Right forelimb (tissue), 1 donor: ENCODE data around the gene TBC1D4.
"Not testable (repeated sequence)": the region's sequence is repeated elsewhere in the genome, so short reads cannot be mapped to it uniquely, and the experiment has no call there.

Source experiments
- DNase-seq: peaks from one replicate; pipeline ENCODE4 v3.0.0-alpha.2; 2018

The TBC1D4 gene

DNA sequence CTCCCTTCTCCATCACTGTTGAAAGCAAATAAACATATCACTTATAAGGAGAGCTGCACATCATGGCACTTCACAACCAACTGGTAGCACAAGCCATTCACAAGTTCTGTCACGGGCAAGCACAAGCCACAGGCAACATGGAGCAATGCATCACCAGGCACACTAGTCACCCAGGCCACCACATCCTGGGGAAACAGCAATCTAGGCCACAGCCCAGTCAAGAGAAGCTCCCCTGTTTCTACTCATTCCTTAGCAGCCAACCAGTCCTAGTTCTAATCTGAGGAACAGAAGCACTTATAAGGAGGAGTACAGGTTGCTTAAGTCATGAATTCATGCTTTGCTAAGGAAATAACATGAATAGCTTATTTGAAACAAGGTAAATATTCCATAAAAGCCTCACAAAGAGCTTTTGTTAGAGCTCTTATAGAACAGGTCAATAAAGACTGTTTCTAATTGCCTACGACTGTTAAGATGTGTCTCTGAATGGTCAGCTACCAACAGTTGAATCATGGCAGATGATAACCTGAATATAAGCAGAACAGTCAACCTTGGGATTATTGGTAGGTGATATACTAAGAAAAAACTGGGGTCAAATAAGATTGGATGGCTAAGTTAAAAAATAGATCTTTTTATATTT is 169.0 kb downstream of the TBC1D4 start:
- DNase-seq, result no peak

DNA sequence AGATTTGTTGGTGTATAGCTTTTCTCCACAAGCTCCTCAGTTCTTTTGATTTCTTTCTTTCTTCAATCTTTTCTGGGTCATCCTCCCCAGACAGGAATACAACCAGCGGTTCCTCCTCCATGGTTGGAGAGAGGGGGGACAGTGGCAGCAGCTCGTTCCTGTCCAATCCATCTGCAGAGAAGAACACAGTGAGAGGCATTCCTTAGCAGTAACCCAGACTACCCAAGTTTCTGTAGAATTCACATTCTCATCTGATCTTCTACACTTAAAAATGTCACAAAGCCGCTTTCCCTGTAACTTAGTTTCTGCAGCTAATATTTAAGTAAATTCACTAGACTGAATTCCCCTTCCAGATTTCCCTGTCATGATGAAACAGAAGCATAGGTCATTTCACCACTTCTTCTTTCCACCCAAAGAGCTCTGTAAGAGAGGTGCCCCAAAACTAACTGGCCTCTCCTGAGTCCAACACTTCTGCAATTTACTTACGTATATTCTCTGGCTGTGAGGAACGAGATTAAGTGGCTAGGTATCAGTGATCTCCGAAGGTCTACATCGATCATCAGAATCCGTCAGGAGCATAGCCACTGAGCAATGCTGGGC is 171.9 kb downstream of the TBC1D4 start:
- no peak for DNase-seq

DNA sequence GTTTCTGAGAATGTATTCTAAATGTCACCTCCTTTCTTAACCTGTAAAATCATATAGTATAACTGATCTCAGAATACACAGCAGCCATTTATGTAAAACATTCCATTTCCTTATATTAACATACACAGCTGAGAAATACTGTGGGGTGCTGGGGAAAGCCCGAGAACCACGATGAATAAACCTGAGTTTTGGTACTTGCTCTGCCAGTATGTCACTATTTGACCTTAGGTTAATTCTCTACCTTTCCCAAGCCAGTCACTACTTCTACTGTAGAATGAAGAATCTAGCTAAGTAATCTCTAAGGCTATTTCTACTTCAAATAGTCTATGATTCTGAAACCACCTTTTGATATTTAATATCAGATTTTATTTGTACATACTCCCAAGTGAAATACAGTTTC is 173.7 kb downstream of the TBC1D4 start:
- DNase-seq, result no peak

DNA sequence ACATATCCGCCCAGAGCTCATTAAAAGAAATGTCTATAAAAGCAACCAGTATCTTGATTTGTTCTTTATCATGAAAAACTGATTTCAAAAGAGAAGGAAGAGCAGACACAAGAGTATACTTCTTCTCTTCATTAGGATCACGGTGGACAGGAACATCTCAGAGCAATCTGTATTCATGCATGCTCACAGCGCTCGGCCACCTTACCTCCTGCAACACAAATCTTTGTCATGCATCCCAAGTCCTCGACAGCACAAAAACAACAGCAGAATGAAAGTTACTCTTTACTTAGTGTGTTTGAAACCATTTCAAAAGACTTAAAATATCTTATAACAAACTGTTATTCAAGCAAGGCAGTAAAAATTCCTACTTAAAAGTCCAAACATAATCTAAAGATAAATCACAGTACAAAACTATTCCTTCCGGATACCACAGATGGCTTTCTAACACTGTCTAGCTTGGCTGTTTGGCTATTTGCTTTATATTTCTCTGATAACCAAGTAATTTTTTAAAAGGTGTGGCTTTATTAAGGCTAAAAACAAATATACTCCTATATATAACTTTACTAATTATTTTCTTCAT is 174.5 kb downstream of the TBC1D4 start:
- DNase-seq, result no peak

DNA sequence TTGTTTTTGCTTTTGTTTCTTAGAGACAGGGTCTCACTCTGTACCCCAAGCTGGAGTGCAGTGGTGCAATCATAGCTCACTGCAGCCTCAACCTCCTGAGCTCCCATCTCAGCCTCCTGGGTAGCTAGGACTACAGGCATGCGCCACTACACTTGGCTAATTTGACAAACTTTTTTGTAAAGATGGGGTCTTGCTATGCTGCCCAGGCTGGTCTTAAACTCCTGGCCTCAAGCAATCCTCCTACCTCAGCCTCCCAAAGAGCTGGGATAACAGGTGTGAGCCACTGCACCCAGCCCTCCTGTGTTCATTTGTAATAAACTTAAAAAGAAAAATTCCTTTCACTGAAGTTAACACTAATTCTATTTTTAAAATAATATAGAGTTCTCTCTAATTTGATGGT is 175.0 kb downstream of the TBC1D4 start:
- DNase-seq, result not testable (repeated sequence)

DNA sequence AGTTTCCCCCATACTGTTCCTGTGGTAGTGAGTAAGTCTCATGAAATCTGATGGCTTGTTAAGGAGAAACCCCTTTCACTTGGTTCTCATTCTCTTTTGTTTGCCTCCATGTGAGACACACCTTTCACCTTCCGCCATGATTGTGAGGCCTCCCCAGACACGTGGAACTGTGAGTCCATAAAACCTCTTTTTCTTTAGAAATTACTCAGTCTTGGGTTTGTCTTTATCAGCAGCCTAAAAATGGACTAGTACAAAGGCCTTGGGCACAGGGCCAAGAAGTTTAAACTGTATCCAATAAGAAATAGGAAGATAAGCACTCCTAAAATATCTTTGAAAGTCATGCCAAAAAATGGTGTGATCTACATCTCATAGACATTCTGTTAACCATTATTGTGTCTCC is 176.9 kb downstream of the TBC1D4 start:
- DNase-seq, result no peak

DNA sequence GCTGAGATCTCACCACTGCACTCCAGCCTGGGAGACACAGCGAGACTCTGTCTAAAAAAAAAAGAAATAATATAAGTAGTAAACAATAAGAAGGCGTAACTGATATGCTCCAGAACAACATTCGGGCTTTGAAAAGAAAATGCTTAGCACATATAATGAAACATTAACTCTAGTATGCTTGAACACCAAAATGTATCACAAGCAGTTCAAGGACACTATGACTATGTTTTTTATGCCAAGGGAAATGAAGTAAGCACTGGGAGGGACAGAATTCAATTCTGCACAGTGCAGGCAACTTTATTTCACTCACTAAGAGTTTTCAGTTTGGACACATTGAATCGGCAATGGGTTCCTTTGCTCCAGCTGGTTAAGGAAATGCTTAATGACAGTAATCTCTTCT is 178.7 kb downstream of the TBC1D4 start:
- no peak for DNase-seq

DNA sequence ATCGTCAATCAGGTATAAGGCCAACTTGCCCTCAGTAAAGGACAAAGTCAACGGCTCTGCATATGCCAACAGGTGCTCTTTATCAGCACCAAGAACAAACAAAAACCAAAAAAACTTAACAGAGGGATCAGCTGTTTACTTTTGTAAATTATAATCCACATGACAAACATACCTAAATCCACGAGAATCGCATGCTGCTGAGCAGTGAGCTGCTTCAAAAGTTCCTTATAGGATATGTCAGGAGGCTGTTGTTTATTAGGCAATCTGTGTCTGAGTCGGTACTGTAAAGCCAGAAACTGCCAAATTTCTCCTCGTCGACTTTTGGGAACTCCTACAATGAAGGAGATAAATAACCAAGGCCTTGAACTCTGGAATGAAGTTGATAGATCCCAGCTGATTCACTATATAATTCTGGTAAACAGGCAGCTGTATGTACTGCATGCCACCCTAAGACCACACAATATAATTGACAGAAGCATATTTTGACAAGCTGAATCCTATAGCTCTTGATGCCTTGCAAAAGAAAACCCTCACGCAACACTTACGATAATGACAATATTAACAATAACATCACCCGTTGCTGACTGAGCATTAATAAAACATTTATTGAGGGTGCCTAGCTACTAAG is 179.8 kb downstream of the TBC1D4 start:
- no peak for DNase-seq

DNA sequence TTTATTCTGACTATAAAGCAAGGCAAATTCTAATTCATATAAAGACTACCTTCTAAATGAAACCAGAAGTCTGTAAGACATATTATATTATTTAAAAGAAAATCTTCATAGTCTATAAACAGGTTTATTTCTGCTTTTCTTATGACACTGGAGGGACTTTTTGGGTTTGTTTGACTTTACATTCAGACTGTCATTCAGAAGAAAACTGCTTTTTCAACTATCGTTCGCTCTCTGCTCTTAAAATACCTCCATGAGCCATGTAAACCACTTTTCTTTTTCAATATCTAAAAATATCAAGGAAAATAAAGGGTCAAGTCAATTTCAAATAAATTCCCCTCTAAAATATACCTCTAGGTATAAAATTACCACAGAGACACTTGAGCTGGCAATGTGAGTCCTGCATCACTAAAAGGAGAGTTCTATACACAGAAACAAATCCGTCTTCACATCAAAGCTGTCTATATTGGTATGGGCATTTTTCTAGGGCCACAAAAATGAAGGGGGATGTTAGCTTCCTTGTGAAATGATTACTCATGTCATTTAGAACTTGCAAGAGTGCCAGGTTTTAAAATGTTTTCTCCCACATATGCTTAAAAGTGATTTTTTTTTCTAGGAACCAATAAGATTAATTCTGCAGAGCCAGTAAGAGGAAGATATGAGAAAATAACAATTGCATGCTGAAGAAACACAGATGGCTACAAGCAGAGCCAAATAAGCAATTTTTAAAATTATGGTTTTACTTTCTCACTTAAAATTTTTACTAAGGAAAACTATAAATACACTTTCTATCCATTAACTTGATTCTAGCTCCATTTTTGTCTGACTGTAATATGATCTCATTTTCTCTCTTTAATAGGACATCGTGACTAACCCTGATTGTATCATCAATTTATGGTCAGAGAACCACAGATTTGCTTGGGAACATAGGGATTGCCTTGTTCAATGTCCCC is 181.8 kb downstream of the TBC1D4 start:
- no peak for DNase-seq

DNA sequence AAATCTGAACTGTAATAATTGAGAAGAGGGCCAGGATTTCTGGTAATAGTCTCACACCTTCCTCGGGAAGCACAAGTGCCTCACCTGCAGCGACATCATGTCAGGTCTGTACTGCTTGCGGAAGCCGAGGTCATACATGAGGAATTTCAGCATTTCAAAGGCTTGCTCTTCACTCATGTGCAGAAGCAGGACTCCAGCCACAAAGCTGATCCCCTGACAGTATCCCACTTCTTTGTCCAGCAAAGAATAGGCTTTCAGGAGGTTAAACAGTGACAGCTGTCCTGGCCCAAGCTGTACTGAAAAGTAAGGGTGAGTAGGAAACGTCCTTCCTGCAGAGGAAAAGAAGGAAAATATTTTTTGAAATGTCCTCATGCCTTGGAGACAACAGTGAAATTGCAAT is 182.7 kb downstream of the TBC1D4 start:
- no peak for DNase-seq

DNA sequence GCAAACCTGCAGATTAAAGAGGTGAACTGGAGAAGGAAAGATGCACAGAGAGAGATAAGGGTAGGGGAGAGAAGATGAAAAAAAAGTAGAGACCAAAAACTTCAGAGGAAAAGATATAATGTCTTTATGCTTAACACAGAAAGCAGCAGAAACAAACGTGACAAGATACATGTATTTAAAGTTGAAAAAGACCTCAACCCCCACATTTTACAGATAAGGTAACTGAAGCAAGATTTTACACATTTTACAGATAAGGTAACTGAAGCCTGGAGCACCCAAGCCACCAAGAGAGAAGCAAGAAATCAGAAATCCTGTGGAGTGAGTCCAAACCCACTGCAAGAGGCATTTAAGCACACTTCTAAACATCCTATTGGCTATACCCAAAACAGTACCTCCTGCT is 185.3 kb downstream of the TBC1D4 start:
- DNase-seq, result no peak

DNA sequence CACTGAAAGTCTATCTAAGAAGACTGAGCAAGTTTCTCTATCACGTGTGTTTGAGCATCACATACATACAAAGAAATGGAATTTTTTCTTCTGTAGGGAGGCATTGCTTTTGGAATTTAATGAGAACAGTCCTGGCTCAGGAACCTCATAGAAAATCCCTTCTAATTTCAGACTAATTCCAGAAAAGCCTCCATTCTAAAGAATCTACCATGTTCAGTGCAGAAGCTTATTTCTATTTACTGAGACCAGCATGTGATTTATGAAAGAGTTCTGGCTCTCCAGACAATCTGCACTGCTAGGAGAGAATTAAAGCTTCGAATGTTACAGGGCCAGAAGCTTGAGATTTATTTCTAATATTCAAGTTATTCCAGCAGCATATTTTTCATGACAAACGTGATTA is 186.8 kb downstream of the TBC1D4 start:
- no peak for DNase-seq

DNA sequence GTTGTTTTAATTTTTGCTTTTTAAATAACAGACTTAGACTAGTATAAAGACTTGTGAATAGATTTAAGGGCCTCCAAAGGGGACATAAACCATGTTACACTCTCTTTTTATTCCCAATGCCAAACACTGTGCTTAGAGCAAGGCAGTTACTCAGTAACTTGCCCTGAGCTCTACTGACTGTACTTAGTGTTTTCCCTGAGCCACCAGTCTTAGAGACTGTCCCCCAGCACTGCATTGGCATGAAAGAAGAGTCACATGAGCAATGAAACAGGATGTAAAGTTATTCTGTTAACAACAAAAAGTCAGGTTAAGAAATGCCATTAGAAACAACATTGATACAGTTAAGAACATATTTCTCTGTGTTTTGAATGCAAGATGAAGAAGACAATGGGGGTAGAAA is 187.9 kb downstream of the TBC1D4 start:
- DNase-seq, result no peak

DNA sequence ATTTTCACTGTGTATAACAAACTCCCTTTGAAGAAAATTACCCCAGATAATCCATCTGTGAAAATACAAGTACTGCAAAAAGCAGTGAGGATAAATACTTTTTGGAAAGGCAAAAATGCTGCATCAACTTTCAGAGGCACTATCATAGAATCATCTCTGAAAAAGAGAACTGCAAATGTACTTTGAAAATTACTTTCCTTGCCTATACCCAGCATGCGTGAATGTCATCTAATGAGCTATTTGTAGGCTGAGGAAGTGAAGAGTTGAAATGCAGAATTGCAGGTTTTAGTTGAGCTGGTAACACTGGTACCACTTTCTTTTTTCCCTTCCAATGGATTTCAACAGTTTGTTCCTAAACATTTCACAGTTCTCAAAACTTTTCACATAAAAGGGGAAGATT is 196.7 kb downstream of the TBC1D4 start:
- DNase-seq, result no peak

DNA sequence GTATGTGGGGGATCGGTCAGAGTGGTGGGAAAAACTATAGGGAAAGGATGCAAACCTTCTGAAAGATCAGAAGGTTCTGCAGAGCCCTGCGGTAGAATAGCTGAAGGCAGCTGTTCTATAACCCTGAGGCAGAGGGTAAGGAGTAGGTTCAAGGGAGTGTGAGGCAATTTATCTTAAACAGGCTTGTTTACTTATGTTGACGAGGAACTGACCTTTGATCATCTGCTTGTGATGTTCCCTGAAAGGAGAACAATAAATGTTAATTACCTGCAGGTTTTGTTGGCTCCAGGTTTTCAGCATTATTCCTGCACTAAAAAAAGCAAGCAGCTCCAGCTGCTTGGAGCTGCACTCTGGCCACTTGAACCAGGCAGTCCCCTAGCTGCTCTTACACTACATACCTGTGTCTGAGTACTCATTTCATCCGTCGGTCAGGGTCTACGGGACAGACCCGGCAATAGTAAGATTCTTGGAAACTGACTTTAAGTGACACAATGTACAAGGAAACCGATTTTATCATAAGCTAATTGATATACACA is 202.1 kb downstream of the TBC1D4 start:
- DNase-seq, result no peak

DNA sequence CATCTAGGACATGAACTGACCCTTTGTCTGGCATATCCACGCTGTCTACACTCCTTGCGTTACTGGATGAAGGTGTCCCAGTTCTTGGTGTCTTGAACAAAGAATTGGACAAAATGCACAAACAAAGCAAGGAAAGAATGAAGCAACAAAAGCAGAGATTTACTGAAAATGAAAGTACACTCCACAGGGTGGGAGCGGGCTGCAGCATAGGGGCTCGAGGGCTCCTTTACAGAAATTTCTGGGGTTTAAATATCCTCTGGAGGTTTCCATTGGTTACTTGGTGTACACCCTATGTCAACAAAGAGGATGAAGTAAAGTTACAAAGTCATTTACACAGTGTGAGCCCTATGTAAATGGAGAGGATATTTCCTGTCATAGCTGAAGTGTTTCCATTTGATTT is 208.3 kb downstream of the TBC1D4 start:
- DNase-seq, result not testable (repeated sequence)

DNA sequence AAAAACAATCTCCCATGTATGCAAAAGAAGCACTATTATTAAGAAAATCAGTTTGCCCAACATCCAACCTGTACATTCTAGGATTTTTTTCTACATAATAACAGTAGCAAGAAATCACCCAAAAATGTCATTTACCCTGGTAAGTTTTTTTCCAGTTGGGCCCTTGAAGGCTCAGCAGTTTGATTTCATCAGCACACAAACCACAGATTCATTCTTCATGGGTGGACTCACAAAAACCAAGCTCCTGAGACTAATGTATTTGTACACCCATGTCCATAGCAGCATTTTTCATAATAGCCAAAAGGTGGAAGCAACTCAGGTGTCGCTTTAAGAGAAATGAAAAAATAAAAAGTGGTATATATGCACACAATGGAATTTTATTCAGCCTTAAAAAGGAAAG is 210.1 kb downstream of the TBC1D4 start:
- no peak for DNase-seq

DNA sequence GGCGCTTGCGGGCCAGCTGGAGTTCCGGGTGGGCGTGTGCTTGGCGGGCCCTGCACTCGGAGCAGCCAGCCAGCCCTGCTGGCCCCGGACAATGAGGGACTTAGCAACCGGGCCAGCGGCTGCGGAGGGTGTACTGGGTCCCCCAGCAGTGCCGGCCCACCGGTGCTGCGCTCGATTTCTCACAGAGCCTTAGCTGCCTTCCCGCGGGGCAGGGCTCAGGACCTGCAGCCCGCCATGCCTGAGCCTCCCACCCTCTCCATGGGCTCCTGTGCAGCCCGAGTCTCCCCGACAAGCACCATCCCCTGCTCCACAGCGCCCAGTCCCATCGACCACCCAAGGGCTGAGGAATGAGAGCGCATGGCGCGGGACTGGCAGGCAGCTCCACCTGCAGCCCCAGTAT is 213.5 kb downstream of the TBC1D4 start:
- not testable (repeated sequence) for DNase-seq

DNA sequence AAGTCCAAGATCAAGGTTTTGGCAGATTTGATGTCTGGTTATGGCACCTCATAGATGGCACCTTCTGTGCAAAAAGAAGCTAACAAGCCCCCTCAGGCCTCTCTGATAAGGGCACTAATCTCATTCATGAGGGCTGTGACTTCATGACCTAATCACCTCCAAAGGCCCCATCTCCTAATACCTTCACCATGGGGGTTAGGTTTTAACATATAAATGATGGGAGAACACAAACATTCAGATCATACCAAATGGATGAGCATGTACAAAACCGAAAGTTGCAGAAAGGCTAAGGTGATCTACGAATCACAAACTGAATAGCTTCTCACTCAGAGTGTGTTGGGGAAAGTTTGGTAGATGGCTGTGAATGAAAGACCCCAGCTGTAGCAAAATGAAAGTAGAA is 217.4 kb downstream of the TBC1D4 start:
- DNase-seq, result no peak

DNA sequence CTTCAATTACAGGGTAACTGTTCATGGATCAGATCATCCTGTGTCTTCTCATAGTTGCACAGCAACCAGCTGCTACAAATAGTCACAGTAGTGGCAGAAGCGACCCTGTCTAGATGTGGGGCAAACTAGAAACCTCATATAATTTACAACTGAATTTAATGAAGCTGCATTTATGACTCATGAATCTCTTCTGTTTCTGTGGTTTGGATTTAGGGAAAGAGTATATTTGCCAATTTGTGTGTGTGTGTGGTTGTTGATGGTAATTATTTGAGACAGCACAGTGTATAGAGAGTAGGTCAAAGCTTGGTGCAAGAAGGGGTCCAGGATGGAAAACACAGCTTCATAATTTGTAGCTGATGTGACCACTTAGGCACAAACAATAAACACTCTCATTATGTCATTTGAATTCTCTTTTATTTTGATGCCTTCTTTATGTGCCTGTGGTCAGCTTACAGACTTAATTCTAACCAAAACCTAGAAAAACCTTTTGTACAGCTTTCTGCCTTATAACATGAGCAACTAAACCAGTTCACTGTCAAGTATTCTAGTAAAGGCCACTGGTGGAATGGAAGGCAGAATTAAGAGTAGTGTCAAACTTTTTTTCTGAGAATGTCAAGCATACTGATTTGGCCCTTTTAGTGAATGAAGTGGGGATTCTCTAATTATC is 218.1 kb downstream of the TBC1D4 start:
- DNase-seq, result no peak

DNA sequence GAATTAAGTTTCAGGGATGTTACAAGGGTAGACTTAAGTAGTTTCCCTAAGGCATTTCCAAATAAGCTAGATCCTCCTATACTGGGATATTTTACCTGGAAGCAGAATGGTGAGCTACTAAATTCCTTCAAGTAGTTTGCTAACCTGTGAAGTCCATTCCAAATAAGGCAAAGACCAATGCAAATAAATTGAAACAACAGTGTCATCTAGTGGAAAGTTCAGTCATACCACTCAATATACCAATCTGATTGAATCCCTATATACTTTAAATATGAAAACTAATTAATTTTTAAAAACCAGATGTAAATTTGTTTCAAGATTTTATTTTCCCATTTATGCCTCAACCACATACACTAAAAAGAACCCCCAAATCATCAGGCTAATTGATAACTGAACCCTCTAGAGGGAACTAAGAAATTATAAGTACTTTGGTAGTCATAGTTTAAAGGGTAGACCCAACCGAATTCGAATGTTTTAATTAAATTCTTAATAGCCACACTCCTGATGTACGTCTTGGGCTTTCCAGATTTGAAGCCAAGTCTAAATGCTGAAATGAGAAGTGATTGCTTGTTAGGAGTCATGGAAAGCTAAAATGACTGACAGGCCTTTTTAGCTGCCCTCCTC is 223.7 kb downstream of the TBC1D4 start:
- DNase-seq, result no peak

DNA sequence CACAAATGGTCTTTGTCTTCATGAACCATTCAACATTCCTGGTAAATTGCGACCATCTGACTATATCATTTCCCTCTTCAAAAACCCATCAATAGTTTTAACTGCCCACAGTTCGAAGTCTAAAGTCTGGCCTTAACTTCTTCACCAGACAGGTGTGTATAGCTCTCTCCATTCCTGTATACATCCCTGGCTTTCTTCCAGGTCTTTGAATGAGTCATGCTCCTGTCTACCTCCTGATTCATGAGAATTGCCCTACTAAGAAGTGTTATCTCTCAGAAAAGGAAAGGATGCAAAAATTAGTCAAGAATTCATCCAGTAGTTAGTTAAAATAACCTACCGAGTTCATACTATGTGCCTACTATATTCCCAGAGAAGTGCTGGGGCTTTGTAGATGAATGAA is 225.0 kb downstream of the TBC1D4 start:
- DNase-seq, result no peak
